ENCODE measurements around the gene MEN1.

MEN1 gene

GRCh38 chr11:64845129-64845775 lies 34.9 kb upstream of the MEN1 start:
- Histone ChIP-seq H3K9me3 (ENCODE audit: severe bottlenecking) (no peaks in the 10 kb centered on the region), H3K4me3 (ENCODE audit: severe bottlenecking) (peak overlapping the region; percentile 47), H3K36me3 (ENCODE audit: low read depth) (peaks cover 14% of the 10 kb centered on the region), H3K27me3 (ENCODE audit: insufficient read depth, poor library complexity, severe bottlenecking) (no peaks in the 10 kb centered on the region), H3K4me1 (ENCODE audit: insufficient read depth, poor library complexity, severe bottlenecking) (peaks cover 13% of the 10 kb centered on the region), H3K27ac (ENCODE audit: poor library complexity, severe bottlenecking) (peak overlapping the region; percentile 99)
- ATAC-seq (ENCODE audit: low read depth) (no peak), DNase-seq (ENCODE audit: low spot score) (no peak)
- TF ChIP-seq CTCF (IDR thresholded peaks at IDR 0.05; ENCODE audit: poor library complexity, severe bottlenecking), result no peak

- DNase-seq (ENCODE audit: low spot score), result peak; percentile 92
- Histone ChIP-seq H3K4me3 (ENCODE audit: severe bottlenecking) (peak within 1 kb of the TSS; percentile 47), H3K27ac (ENCODE audit: poor library complexity, severe bottlenecking) (peak within 1 kb of the TSS; percentile 99), H3K9me3 (ENCODE audit: severe bottlenecking) (no peaks in the 10 kb centered on the region), H3K27me3 (ENCODE audit: insufficient read depth, poor library complexity, severe bottlenecking) (no peaks in the 10 kb centered on the region), H3K4me1 (ENCODE audit: insufficient read depth, poor library complexity, severe bottlenecking) (peaks cover 12% of the 10 kb centered on the region), H3K36me3 (ENCODE audit: low read depth) (peaks cover 19% of the 10 kb centered on the region)
- peak; percentile 35 for ATAC-seq (ENCODE audit: low read depth)
- peak; percentile 80 for TF ChIP-seq CTCF (IDR thresholded peaks at IDR 0.05; ENCODE audit: poor library complexity, severe bottlenecking)
Measured at GRCh38 chr11:64844330-64845128, 34.2 kb upstream of the MEN1 start, which contains the start of gene CDC42BPG. Gene CDC42BPG, minus strand, starts transcription at chr11:64844653. Its CDS starts 84 bp downstream, at chr11:64844569.

DNA sequence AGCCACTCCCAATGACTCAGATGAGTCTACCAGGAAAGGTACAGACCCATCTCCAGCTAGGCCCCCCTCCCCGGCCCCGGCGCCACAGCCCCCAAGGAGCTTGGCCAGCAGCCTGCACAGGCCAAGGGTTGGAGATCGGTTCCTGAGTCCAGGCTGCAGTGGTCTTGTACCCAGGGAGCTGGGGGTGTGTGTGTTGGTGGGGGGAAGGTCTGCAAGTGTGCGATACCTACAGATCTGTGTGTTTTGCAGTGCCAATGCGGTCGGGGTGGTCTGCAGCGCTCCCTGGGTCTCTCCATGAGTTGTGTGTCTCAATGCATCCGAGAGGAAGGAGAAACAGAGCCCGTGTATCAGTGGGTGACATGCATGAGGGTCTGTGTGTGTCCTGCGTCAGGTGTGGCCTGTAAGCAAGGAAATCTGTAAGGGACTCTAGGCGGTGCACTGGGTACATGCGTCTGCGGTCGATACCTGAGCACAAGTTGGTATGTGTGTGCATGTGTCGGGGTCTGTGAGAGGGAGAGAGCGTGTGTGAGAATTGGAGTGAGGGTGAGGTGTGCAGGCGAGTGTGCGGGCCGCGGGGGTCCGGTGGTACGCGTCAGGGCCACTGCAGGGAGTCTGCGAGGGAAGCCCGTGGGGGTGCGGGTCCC lies 33.5 kb upstream of the MEN1 start:
- no peaks in the 10 kb centered on the region for H3K27me3 ChIP-seq (ENCODE audit: insufficient read depth, poor library complexity, severe bottlenecking)
- no peaks in the 10 kb centered on the region for H3K9me3 ChIP-seq (ENCODE audit: severe bottlenecking)
- H3K27ac ChIP-seq (ENCODE audit: poor library complexity, severe bottlenecking), result peak overlapping the region; percentile 99
- peak; percentile 3; the same call in 1 of the 3 replicates for ATAC-seq (ENCODE audit: low read depth)
- no peak for TF ChIP-seq CTCF (IDR thresholded peaks at IDR 0.05; ENCODE audit: poor library complexity, severe bottlenecking)
- H3K4me1 ChIP-seq (ENCODE audit: insufficient read depth, poor library complexity, severe bottlenecking), result peaks cover 12% of the 10 kb centered on the region
- peak overlapping the region; percentile 47 for H3K4me3 ChIP-seq (ENCODE audit: severe bottlenecking)
- no peak for DNase-seq (ENCODE audit: low spot score)
- H3K36me3 ChIP-seq (ENCODE audit: low read depth), result peaks cover 27% of the 10 kb centered on the region

- Histone ChIP-seq H3K4me1 (ENCODE audit: insufficient read depth, poor library complexity, severe bottlenecking) (peaks cover 12% of the 10 kb centered on the region), H3K4me3 (ENCODE audit: severe bottlenecking) (peak overlapping the region; percentile 47), H3K27me3 (ENCODE audit: insufficient read depth, poor library complexity, severe bottlenecking) (no peaks in the 10 kb centered on the region), H3K36me3 (ENCODE audit: low read depth) (peaks cover 32% of the 10 kb centered on the region), H3K27ac (ENCODE audit: poor library complexity, severe bottlenecking) (peak overlapping the region; percentile 99), H3K9me3 (ENCODE audit: severe bottlenecking) (no peaks in the 10 kb centered on the region)
- DNase-seq (ENCODE audit: low spot score), result peak; percentile 92
- peak; percentile 44 for ATAC-seq (ENCODE audit: low read depth)
- TF ChIP-seq CTCF (IDR thresholded peaks at IDR 0.05; ENCODE audit: poor library complexity, severe bottlenecking), result no peak
Measured at GRCh38 chr11:64842851-64843685, 32.7 kb upstream of the MEN1 start.
